Breast epithelium (tissue), 3 donors: ENCODE data around the gene NINJ1.

ENCODE experiments used
- POLR2A ChIP-seq: fragments of 450-650 bp; IDR thresholded peaks from one replicate; pipeline ENCODE4 v1.6.1; 2016; ENCODE audit warnings: antibody characterized with exemption, mild to moderate bottlenecking, moderate library complexity
- POLR2AphosphoS5 ChIP-seq, 3 donors: sonication (generic); formaldehyde crosslinking; IDR thresholded peaks; one replicate each; pipeline ENCODE4 v1.6.1; 2017; ENCODE audit warnings: antibody characterized with exemption in 3 of 3
- TF ChIP-seq, protein P1 (sequence below), 3 donors: fragments of 450-650 bp; IDR thresholded peaks; one replicate each; pipeline ENCODE4 v1.5.1; 2016 to 2017; ENCODE audit warnings: antibody characterized with exemption in 3 of 3, mild to moderate bottlenecking in 3 of 3, moderate library complexity in 3 of 3

GRCh38 chr9:93086447-93087224 lies 47.4 kb downstream of the NINJ1 start:
- TF ChIP-seq POLR2A, result no peak
- TF ChIP-seq, protein P1, sequence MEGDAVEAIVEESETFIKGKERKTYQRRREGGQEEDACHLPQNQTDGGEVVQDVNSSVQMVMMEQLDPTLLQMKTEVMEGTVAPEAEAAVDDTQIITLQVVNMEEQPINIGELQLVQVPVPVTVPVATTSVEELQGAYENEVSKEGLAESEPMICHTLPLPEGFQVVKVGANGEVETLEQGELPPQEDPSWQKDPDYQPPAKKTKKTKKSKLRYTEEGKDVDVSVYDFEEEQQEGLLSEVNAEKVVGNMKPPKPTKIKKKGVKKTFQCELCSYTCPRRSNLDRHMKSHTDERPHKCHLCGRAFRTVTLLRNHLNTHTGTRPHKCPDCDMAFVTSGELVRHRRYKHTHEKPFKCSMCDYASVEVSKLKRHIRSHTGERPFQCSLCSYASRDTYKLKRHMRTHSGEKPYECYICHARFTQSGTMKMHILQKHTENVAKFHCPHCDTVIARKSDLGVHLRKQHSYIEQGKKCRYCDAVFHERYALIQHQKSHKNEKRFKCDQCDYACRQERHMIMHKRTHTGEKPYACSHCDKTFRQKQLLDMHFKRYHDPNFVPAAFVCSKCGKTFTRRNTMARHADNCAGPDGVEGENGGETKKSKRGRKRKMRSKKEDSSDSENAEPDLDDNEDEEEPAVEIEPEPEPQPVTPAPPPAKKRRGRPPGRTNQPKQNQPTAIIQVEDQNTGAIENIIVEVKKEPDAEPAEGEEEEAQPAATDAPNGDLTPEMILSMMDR (IDR thresholded peaks at IDR 0.05), result no peak
- TF ChIP-seq POLR2AphosphoS5 (IDR thresholded peaks at IDR 0.05), result no peak
